Keratinocyte (primary cell): ENCODE measurements around the gene CCL13.

Source experiments
- CTCF ChIP-seq, 3 experiments: IDR thresholded peaks in 1 of 3; conservative IDR thresholded peaks in 1 of 3; optimal IDR thresholded peaks in 1 of 3; 2 replicates in 2 of 3; 3 replicates in 1 of 3; pipeline versions ENCODE3 to v1.5.1; 2011; ENCODE audit warnings: low read length in 3 of 3, mild to moderate bottlenecking in 3 of 3, moderate library complexity in 2 of 3, control low read depth in 1 of 3, inconsistent platforms in 1 of 3; ENCODE audit not compliant: insufficient read depth in 2 of 3; ENCODE audit errors: extremely low read depth in 1 of 3
- EZH2 ChIP-seq: IDR thresholded peaks from one replicate; pipeline ENCODE4 v1.6.1; 2012; ENCODE audit warnings: inconsistent platforms, mild to moderate bottlenecking, low read length, moderate library complexity

- TF ChIP-seq CTCF (optimal IDR thresholded peaks at IDR 0.05 in 1 of 3, IDR thresholded peaks at IDR 0.05 in 1 of 3, conservative IDR thresholded peaks at IDR 0.05 in 1 of 3; ENCODE audit: extremely low read depth in 1 of 3, insufficient read depth in 2 of 3, low read length in 3 of 3) (no peak), EZH2 (no peak)
Observed at GRCh38 chr17:34383216-34383615, 26.9 kb downstream of the CCL13 start.
